HT1080 (cell line): Measurements from ENCODE around the gene ABCC1. TPM values are rescaled to one million over a fixed set of nuclear protein-coding genes. Genes with fewer than 3 reads are reported as not detected.
A peak's percentile ranks its signal among the peaks of the same experiment; 100 is the strongest.

ENCODE experiments used
- DNase-seq: peaks from one replicate; pipeline ENCODE4 v3.0.0-alpha.2; 2015; ENCODE audit warnings: low read depth
- total RNA-seq: library from RNA; depleted of rRNA; stranded (reverse); fragments of >200 nt; shearing (Covaris generic); gene quantifications from 2 replicates; pipeline ENCODE4 v1.2.3, GENCODE V29; 2014

The ABCC1 gene
- total RNA-seq, 1 experiment from 2014 or later: 13.3 TPM

GRCh38 chr16:16106466-16106865, 157.1 kb downstream of the ABCC1 start:
- DNase-seq: no peak

- DNase-seq: no peak
Observed at GRCh38 chr16:16107839-16108238, 158.4 kb downstream of the ABCC1 start.

- DNase-seq: no peak
Observed at GRCh38 chr16:16108759-16109158, 159.3 kb downstream of the ABCC1 start.

GRCh38 chr16:16109453-16110110, 160.2 kb downstream of the ABCC1 start:
- no peak for DNase-seq

- DNase-seq: no peak
Observed at GRCh38 chr16:16110111-16110490, 160.7 kb downstream of the ABCC1 start.

GRCh38 chr16:16111639-16112038, 162.2 kb downstream of the ABCC1 start:
- DNase-seq: no peak

- DNase-seq: no peak
Observed at GRCh38 chr16:16112450-16113053, 163.1 kb downstream of the ABCC1 start.

GRCh38 chr16:16113076-16113475, 163.7 kb downstream of the ABCC1 start:
- DNase-seq: no peak

GRCh38 chr16:16116841-16117240, 167.4 kb downstream of the ABCC1 start:
- DNase-seq: no peak

GRCh38 chr16:16118337-16118736, 168.9 kb downstream of the ABCC1 start:
- no peak for DNase-seq

GRCh38 chr16:16120044-16120381, 170.6 kb downstream of the ABCC1 start:
- no peak for DNase-seq

- DNase-seq: no peak
Observed at GRCh38 chr16:16120382-16121184, 171.2 kb downstream of the ABCC1 start.

GRCh38 chr16:16121185-16121727, 171.8 kb downstream of the ABCC1 start:
- no peak for DNase-seq

- no peak for DNase-seq
Observed at GRCh38 chr16:16122264-16122663, 172.8 kb downstream of the ABCC1 start.

- DNase-seq: no peak
Observed at GRCh38 chr16:16124438-16124837, 175.0 kb downstream of the ABCC1 start.

GRCh38 chr16:16124974-16125373, 175.6 kb downstream of the ABCC1 start:
- DNase-seq: no peak

GRCh38 chr16:16126896-16127295, 177.5 kb downstream of the ABCC1 start:
- no peak for DNase-seq

- DNase-seq: peak; percentile 65
Observed at GRCh38 chr16:16127469-16128116, 178.2 kb downstream of the ABCC1 start.

GRCh38 chr16:16131204-16131603, 181.8 kb downstream of the ABCC1 start:
- DNase-seq: no peak

- no peak for DNase-seq
Observed at GRCh38 chr16:16131659-16132058, 182.2 kb downstream of the ABCC1 start.

- no peak for DNase-seq
Observed at GRCh38 chr16:16133943-16134604, 184.7 kb downstream of the ABCC1 start.
